Measurements from ENCODE around the gene SFRP2.

Gene SFRP2

DNA sequence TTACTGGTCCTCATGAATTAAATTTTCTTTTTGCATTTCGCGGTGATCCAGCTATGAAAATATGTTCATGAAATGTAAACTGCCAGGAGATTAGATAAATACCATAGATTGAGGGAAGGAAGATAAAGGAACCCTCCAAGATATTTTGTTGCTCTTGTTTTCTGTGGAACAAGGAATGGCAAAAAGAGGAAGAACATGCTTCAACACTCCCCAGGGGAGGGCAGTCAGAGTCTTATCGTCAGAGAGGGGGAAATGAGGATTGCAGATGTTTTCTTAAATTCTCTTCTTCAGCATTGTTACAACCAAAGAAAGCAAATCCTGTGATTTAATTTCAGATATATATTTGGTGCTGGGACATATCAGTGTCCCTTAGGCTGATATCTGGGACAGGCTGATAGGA lies 9.5 kb upstream of the SFRP2 start:
- in situ Hi-C loops (cut with HindIII; ENCODE audit: low sequenced_read_pairs) = no loop called here

DNA sequence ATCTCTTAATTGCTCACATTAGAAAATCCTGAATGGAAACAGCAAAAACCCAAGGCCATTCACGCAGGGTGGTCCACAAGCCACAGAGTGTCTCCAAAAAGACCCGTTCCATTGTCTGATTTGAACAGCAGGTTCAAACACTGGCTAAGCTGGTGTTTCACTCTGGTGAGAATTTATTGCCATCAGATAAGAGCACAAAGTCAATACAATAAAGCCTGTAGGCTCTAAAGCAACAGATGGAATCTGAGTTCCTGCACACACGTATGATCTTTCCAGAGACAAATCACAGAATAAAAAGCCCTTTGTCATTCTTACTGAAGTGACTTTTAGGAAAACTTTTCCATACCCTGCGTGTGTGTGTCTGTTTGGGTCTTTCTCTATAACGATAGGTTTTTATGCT lies 5.1 kb upstream of the SFRP2 start:
- in situ Hi-C loops (cut with HindIII; ENCODE audit: low sequenced_read_pairs) = no loop called here

DNA sequence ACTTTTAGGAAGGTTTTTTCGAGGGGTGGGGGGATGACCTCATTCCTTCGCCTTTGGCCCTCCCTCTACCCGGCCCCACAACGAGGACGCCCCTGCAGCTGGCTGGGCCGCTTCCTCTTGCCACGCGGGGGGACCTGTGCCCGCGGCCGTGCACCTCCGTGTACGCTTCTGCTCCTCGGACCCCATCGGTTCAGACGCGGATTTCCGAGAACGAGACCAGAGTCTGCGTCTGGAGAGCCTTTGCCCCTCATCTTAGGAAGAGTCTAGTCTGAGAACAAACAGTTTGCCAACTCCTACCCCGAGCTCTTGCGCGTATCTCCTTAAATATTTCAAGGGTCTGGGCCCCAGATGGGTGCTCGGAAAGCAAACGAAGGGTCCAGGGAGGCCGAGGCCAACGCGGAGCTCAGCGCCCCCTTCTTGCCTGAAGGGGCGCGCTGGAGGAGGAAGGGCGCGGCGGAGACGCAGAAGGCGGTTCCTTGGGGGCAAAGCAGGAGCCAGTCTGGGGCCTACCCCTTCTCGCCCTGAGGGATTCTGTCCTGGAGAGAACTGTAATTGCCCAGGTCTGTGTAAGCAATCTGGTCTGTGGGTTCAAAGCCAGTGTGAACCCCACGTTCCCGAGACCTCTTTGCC lies 3.9 kb upstream of the SFRP2 start:
- in situ Hi-C loops (cut with HindIII; ENCODE audit: low sequenced_read_pairs) = no loop called here

DNA sequence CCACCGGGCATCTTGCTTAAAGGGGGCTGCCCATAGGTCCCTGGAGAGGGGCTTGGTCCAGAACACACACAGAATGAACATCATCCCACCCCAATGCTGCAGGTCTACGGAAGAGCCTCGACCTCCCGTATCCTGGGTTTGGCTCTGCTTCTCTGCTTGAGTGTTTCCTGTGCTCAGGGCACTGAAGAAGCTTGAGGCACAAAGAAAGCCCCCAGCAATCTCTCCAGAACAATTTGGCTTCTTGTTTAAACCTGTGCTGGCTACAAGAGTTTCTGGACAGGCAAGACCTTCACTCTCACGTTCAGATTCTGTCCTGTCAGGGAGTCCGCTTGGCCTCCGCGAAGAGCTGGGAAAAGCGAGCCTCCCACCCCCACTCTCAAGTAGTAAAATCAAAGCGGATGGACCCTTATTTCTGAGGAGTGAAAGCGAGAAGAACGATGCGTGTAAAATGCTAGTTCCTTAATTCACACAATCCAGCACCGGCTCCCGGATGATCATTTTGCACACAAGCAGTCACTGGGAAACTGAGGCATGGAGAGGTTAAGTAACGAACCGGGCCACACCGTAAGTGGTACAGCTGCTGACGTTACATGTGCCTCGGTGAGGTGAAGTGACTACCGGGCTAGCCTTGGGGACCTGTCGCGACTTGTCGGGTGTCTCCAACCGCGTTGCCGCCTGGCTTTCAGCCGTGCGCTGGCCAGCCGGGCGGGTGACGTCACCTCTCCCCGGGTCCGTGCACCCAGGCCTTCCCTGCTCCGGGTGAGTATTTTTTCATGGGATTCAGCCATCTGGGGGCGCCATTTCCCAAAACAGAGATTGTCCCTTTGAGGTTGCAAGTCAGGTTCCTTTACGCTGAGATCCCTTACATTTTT lies 3.1 kb upstream of the SFRP2 start:
- in situ Hi-C loops (cut with HindIII; ENCODE audit: low sequenced_read_pairs) = no loop called here

DNA sequence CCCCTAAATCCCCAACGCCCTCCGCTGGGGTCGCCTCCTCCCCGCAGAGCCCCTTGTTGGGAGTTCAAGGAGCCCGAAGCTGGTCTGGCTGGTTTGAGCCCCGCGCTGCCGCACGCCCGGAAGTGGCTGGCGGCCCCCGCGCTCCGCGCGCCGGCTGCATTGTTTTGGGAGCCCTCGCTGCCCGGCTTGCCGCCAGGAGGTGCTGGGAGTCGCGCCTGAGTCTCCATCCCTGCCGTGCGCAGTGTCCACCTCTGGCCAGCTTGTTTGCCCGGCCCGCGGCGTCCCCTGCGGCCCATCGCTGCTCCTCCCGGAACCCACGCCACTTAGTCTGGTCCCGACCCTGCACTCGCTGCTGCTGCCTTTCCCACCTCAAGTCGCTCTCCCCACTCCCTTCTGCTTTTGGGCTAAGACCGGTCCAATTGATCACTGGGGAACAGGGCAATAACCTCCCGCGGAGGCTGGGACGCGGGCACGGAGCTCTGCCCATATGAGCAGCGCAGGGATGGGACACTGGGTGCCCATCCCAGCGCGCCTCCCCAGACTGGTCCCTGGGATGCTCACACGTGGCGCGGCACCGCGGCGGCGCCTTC lies 2.2 kb upstream of the SFRP2 start:
- in situ Hi-C loops (cut with HindIII; ENCODE audit: low sequenced_read_pairs) = no loop called here

DNA sequence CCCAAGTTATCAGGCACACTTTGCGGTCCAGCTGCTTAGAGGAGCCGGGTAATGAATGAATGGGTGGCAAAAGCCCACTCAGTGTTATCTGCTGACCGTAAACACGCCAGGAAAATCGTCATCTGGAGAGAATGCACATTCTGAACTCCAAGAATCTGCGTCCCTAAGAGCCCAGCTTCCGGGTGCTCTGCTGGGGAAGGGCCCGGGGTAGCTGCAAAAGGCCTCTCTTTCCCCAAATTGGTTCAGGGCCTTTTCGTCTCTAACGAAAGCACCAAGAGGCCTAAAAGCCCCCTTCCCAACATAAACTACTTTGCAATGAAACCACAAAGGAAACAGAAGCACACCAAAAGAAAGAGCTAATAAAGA lies 1.6 kb upstream of the SFRP2 start:
- in situ Hi-C loops (cut with HindIII; ENCODE audit: low sequenced_read_pairs) = no loop called here

DNA sequence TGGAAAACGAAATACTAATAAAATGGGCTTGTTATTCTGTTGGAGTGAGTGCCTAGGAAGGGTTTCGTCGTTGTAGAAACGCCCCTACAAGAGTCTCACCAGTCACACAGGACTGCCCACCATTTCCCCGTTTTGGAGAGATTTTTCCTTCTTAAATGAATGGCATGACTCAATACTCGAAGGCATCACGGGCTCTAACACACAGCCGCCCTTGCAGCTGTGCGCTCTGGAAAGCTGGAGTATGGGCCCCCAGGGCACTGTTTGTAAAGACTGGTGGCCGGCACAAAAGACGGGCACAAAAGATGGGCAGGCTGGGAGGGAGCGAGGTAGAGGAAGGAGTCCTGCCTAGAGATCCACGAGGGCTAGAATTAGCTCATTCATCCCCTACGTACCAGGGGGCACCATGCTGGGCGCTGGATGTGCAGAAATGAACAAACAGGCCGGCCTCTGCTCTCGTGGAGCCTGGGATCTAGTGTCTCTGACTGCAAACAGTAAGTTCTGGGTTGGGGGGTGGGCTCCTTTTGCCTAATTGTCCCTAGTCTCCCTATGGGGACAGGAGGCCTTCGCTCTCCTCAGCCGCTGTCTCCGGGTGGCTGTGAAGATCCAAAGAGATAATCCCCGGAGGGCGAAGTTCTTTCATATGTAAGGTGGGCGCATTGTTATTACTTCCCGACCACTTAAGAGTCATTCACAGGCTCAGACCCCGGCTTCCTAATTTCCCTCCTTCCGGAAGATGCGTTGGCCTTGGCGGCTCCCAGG lies 1.0 kb upstream of the SFRP2 start:
- in situ Hi-C loops (cut with HindIII; ENCODE audit: low sequenced_read_pairs) = no loop called here

DNA sequence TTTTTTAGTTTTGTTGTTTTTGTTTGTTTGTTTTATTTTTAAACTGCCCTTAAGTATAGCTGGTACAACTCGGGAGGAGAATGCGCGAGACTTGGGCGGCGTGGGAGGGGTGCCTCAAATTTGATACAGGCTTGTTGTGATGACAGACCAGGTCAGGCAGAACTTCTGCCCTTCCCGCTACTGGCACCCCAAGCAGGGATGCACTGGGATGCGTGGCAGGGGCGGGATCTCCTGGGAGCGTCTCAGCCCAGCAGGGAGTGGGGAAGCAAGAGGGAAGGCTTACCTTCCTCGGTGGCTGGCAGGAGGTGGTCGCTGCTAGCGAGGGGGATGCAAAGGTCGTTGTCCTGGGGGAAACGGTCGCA lies 851 bp downstream of the SFRP2 start:
- in situ Hi-C loops (cut with HindIII; ENCODE audit: low sequenced_read_pairs) = no loop called here

DNA sequence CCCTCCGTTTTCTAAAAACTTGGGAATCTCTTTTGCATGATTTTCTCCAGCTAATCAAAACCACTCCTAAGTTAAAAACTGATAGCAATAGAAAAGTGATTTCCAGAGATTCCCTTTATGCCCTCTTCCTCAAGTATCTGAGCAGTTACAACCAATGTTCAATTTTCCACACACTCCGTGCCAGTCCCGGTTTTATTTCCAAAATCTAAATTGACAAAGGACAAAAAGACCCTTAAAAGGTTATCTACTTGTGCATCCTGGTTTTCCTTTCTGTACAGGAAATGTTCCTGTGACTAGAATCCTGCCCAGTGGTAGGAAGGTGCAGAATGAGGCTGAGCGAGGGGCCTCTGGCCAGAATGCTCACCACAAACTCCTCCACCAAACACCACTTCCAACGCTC lies 1.3 kb downstream of the SFRP2 start:
- in situ Hi-C loops (cut with HindIII; ENCODE audit: low sequenced_read_pairs) = no loop called here

DNA sequence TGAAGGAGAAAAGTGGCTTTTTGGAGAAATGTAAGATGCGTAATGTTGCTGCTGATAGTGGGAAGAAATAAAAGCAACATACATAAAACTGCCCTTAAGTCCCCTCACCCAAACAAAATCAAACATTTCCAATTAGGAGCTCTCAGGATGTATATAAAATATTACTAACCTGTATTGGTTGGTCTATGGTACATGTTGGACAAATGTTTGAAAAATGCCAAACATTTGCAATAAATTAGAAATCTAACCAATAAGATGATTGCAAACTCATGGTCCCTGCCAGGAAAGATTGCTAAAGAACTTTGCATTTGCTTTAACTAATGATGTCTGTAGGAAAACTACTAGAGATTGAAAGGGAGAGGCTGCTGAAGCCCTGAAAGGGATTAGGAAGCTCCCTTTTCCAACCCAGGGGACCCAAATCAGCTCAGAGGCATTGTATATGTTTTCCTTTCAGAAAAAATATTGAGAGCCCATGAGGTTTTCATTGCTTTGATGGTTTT lies 1.8 kb downstream of the SFRP2 start:
- in situ Hi-C loops (cut with HindIII; ENCODE audit: low sequenced_read_pairs) = no loop called here

DNA sequence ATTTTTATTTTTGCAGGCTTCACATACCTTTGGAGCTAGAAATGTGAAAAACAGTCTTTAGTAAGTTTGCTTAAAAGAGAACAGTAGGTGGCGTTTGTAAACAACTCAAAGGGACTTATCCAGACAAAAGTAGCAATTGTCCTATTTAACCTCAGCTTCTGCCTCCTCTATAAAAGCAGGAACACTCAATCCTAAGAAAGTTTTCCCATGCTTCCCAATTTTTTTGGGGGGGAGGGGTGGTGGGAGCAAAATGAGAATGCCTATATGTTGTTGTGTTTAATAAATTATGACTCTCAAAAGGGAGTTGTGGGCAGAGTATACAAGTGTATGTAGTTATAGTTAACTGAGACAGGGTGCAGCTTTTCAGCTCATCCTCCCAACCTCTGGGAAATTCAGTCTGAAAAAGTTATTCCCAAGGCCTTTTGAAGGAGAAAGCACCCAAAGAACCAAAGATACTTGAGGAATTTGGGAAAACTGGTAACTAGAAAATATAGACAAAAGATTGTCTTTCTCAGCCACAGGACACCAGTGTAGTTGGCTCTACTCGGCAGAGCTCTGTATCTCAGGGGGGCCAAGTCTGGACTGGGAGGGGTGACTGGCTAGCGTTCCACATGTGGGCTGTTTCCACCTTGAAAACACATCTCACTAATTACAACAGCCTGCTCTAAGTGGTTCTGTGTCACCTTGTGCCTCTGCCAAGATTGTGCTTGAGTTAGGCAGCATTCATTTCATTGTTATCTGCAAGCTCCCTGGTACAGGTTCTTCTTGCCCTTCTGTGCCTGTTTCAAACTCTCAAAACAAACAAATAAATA lies 2.8 kb downstream of the SFRP2 start:
- in situ Hi-C loops (cut with HindIII; ENCODE audit: low sequenced_read_pairs) = no loop called here

DNA sequence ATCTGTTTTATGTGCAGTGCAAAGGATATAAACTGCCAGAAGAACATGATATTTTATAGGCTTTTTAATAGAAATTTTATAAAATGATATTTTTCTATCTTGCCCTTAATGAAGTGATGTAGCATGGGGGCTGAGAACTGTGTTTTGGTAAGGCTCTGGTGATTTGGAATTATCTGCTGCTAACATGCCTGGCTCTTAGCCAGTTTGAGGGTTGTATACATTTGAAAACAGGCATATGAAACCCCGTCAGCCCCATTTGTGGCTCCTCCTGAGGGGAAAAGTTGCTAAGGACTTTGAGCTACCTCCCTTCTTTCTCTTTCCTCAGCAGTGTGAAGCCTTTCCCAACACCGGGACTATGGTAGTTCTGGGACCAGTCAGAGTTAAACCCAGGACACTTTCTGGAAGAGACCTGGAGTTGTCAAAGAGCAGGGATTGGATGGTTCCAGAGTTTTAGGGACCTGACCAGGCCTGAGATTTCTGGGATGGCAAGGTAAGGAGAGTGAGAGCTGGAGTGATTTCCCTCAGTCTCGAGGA lies 4.7 kb downstream of the SFRP2 start:
- in situ Hi-C loops (cut with HindIII; ENCODE audit: low sequenced_read_pairs) = no loop called here

DNA sequence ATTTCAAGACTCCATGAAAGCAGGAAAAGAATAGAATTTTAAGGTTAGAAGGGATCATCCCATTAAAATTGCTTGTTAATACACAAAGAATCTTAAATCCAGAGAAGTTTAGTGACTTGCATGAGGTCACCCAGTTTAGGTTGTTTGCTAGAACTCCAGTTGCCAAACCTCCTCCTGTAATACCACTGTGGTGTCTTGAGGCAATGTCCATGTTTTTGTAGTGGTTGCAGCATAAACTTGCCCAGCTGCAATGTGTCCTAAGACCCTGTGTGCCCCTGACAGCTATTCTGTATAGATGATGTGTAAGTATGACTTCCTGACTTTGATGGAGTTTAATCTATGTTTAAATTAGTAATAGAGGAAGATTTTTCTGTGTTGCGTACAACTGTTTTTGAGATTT lies 6.3 kb downstream of the SFRP2 start:
- in situ Hi-C loops (cut with HindIII; ENCODE audit: low sequenced_read_pairs) = no loop called here

DNA sequence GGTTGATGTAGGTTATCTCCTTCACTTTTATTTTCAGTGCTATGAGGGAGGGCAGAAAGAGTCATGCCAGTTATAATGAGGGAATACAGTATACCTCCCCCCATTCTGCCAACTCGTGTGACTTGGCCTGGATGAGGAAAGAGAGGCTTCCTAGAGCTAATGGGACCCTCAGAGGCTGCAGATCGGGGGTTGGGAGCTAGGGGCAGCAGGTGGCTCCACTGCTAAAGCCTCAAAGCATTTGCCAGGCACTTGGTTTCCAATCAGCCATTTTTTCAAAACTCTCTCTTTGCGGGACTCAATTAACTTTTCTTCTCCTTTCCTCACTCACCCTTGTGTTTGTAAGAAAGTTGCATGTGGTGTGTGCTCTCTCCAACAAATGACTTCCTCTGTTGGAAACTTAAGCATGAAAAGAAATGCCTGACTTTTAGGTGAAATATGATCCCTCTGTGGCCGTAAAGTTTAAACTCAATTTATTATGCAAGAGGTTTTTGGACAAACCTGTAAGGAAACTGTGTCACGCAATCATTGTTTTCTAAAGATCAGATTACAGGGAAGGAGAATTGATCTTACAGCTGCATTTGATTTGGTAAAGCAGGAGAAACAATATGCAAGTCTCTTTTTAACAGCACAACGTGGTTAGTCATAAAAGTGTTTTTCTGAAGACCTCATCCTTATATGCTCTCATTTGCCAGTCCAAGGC lies 7.0 kb downstream of the SFRP2 start:
- in situ Hi-C loops (cut with HindIII; ENCODE audit: low sequenced_read_pairs) = no loop called here

DNA sequence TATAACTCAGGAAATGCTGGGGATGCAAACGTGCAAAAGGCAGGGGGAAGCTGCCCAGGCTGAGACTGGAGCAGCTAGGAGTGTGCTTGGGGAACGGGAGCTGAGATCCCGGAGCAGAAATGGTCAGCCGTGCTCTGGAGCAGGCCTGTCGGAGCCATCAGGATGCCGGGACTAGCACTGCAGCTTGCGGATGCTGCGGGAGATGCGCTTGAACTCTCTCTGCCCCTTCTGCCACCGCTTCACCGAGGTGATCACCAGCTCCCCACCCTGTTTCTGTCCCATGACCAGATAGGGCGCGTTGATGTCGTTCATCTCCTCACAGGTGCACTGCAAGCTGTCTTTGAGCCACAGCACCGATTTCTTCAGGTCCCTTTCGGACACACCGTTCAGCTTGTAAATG lies 7.6 kb downstream of the SFRP2 start:
- in situ Hi-C loops (cut with HindIII; ENCODE audit: low sequenced_read_pairs) = no loop called here

DNA sequence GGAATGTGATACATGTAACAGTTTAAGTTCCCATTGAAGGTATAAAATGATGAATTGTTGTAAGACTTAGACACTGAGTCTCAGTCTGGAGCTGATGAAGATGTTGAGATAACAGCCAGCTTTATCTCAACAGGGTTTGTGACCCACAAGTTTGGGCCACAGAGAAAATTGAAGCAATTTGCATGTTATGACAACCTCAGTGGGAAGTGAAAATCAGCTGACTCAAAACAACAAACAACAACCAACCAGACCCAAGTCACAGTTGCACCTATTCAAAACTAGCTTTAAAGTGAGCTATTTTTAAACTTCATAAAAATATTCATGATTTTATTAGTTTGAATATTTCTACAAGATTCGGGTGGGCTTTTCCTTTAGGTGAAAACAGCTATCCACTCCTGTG lies 8.0 kb downstream of the SFRP2 start:
- in situ Hi-C loops (cut with HindIII; ENCODE audit: low sequenced_read_pairs) = no loop called here

DNA sequence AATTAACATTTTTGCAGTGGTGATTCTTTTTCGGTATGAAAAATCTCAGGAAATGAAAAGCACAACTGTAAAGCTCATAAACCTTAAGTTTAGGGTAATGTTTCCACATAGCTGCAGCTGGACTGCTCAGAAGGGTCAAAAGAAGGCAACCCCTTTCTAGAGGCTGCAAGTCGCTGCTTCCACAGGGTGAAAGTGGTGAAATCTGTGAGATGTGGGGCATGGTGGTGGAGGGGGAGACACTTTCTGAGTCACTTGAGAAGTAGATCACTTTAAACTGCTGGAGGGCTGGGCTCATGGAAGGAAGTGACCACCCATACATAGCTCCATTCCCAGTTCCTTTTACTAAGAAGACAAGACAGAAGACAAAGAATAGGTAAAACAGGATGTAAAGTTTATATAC lies 8.7 kb downstream of the SFRP2 start:
- in situ Hi-C loops (cut with HindIII; ENCODE audit: low sequenced_read_pairs) = no loop called here

DNA sequence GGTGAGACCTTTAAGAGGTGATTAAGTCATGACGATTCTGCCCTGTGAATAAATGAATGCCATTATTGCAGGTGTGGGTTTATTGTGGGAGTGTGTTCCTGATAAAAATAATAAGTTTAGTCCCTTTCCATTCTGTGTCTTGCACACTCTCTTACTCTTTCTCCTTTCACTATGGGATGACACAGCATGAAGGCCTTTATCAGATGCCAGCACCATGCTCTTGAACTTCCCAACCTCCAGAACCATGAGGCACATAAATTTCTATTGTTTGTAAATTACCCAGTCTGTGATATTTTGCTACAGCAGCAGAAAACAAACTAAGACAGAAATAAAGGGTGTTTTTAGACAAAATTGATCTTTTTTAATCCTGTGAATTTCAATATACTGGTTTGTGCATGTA lies 10.5 kb downstream of the SFRP2 start:
- in situ Hi-C loops (cut with HindIII; ENCODE audit: low sequenced_read_pairs) = no loop called here

DNA sequence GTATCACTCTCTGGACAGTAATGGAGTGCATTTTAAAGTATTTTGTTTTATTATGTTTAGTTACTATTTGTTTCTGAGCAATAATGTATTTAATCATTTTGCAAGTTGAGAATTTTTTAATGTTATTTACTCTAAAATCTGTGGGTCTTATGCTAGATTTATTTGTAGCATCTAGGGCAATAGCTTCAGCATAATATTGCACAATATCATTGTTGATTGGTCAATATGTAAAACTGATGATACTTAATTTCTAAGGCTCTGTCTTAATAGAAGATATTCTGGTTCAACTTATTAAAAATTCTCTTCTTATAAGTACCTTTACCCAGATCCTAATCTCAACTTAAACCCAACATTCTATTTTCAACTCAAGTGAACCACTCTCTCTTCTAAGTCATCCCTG lies 11.5 kb downstream of the SFRP2 start:
- in situ Hi-C loops (cut with HindIII; ENCODE audit: low sequenced_read_pairs) = no loop called here

DNA sequence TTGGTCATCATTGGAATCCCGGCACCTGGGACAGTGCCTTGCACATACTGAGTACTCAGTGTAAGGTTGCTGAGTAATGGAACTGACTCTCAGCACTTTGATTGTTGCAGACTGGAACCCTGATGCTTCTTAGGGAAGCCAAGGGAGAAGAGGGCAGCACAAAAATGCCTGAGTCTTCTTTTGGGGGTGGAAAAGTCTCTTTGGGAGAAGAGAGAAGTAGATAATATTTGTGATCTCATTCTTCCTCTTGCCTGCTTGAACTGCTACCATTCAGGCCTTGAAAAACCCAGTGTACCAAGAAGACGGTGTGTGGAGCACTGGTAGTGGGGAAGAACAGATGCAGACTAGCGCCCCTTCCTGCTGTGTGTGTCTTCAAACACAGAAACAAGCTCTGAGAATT lies 12.3 kb downstream of the SFRP2 start:
- in situ Hi-C loops (cut with HindIII; ENCODE audit: low sequenced_read_pairs) = no loop called here

All from DLD1 (cell line).